Ishikawa (cell line): ENCODE results near the gene CAVIN1.

ENCODE experiments used
- CEBPB ChIP-seq: IDR thresholded peaks from 2 replicates; pipeline ENCODE4 v1.6.1; 2012
- EP300 ChIP-seq: IDR thresholded peaks from 2 replicates; pipeline ENCODE4 v1.6.1; 2012; ENCODE audit warnings: borderline replicate concordance
- NFIC ChIP-seq: IDR thresholded peaks from 2 replicates; pipeline ENCODE4 v1.6.1; 2012
- YY1 ChIP-seq: IDR thresholded peaks from 2 replicates; pipeline ENCODE4 v1.6.1; 2012; ENCODE audit warnings: low read depth

- TF ChIP-seq NFIC (no peak), EP300 (no peak), YY1 (no peak), CEBPB (no peak)
Measured at GRCh38 chr17:42424991-42425610, 2.0 kb upstream of the CAVIN1 start.
